HepG2 (cell line): ENCODE data around the gene C2orf74. TPM values are rescaled to one million over a fixed set of nuclear protein-coding genes. Genes with fewer than 3 reads are reported as not detected.

Source experiments
- ATAC-seq: fragments of 200-7000 bp; cut with Tn5 transposase; 3 replicates; pipeline ENCODE4 v1.9.1; 2020; ENCODE audit warnings: mild to moderate bottlenecking, moderate library complexity
- BruUV-seq: library from RNA; stranded (reverse); fragments of 400-500 nt; replicated peaks from 2 replicates; lab custom pipeline; 2021; lab: Mats Ljungman, UMichigan
- CTCF ChIA-PET: fragments of 300-600 bp; formaldehyde crosslinking; extraction: SDS; loops from one replicate; lab custom pipeline; 2021; ENCODE audit warnings: low total read pairs, inconsistent platforms, low intra/inter-chr PET ratio; lab: Yijun Ruan, JAX
- POLR2A ChIA-PET: fragments of 350-600 bp; sonication (Branson Sonifier 250); formaldehyde crosslinking; loops from one replicate; lab custom pipeline; 2020; ENCODE audit warnings: antibody characterized with exemption, inconsistent platforms; lab: Yijun Ruan, JAX
- DNase-seq: peaks from one replicate; pipeline ENCODE4 v3.0.0-alpha.2; 2015; ENCODE audit warnings: low spot score
- FAIRE-seq: peaks from 3 replicates; lab custom pipeline; 2011; peaks lifted over from hg19 to GRCh38; lab: Jason Lieb, UNC
- H2AFZ ChIP-seq: one replicate; pipeline ENCODE4 v1.6.1; 2011; ENCODE audit warnings: low read length, inconsistent platforms
- H3K27ac ChIP-seq: fragments of 300-600 bp; 3 replicates; pipeline ENCODE4 v1.8.0; 2011; ENCODE audit warnings: mixed run types, mild to moderate bottlenecking, mixed read lengths, low read length, inconsistent platforms; ENCODE audit not compliant: insufficient read depth; ENCODE audit errors: extremely low read length
- H3K27me3 ChIP-seq, 2 experiments: fragments of 200-600 bp in 1 of 2; 2 replicates in 1 of 2; 3 replicates in 1 of 2; pipeline versions ENCODE4 v1.6.0 to v1.8.0; 2011; ENCODE audit warnings: low read length in 2 of 2, mild to moderate bottlenecking in 2 of 2, moderate library complexity in 2 of 2, inconsistent platforms in 1 of 2; ENCODE audit not compliant: insufficient read depth in 2 of 2, control insufficient read depth in 1 of 2
- H3K36me3 ChIP-seq, 2 experiments: fragments of 200-600 bp in 1 of 2; replicated peaks in 1 of 2; 2 replicates in 1 of 2; 3 replicates in 1 of 2; pipeline versions ENCODE4 v1.5.1 to v1.8.0; 2011; ENCODE audit warnings: low read length in 2 of 2, inconsistent platforms in 1 of 2; ENCODE audit not compliant: insufficient read depth in 2 of 2, control insufficient read depth in 1 of 2
- H3K4me1 ChIP-seq: 2 replicates; pipeline ENCODE4 v1.5.1; 2012; ENCODE audit warnings: low read length, inconsistent platforms; ENCODE audit not compliant: insufficient read depth
- H3K4me2 ChIP-seq: 2 replicates; pipeline ENCODE4 v1.6.0; 2011; ENCODE audit warnings: low read depth, low read length, inconsistent platforms
- H3K4me3 ChIP-seq, 3 experiments: fragments of 200-600 bp in 1 of 3; sonication (generic), shearing (Covaris generic) in 1 of 3; replicated peaks in 1 of 3; 2 replicates each; pipeline ENCODE4 v1.5.1; 2011 to 2016; ENCODE audit warnings: low read length in 3 of 3, inconsistent platforms in 2 of 3, low read depth in 2 of 3, mild to moderate bottlenecking in 2 of 3, control low read depth in 1 of 3, mixed read lengths in 1 of 3; ENCODE audit not compliant: insufficient read depth in 1 of 3
- H3K79me2 ChIP-seq: one replicate; pipeline ENCODE4 v1.6.1; 2011; ENCODE audit warnings: low read length, inconsistent platforms; ENCODE audit not compliant: insufficient read depth
- H3K9ac ChIP-seq: 2 replicates; pipeline ENCODE4 v1.6.0; 2011; ENCODE audit warnings: mild to moderate bottlenecking, low read depth, low read length, inconsistent platforms; ENCODE audit not compliant: insufficient read depth
- H3K9me3 ChIP-seq: 2 replicates; pipeline ENCODE4 v1.5.1; 2012; ENCODE audit warnings: mild to moderate bottlenecking, low read length
- H4K20me1 ChIP-seq: 2 replicates; pipeline ENCODE4 v1.6.0; 2011; ENCODE audit warnings: inconsistent platforms, mild to moderate bottlenecking, low read length, moderate library complexity; ENCODE audit not compliant: insufficient read depth
- MTF2 ChIP-seq: sonication (generic); formaldehyde crosslinking; IDR thresholded peaks from 2 replicates; pipeline ENCODE4 v1.5.0; 2020; ENCODE audit warnings: missing genetic modification reagents, borderline replicate concordance
- NAIF1 ChIP-seq: sonication (generic); formaldehyde crosslinking; IDR thresholded peaks from 2 replicates; pipeline ENCODE4 v1.5.0; 2020; ENCODE audit warnings: mild to moderate bottlenecking, missing genetic modification reagents, borderline replicate concordance
- SALL1 ChIP-seq: sonication (generic); formaldehyde crosslinking; IDR thresholded peaks from 2 replicates; pipeline ENCODE4 v1.8.0; 2022; ENCODE audit warnings: mild to moderate bottlenecking, missing genetic modification reagents
- TBX3 ChIP-seq: fragments of 450-650 bp; IDR thresholded peaks from 2 replicates; pipeline ENCODE4 v1.6.1; 2017; ENCODE audit warnings: antibody characterized with exemption, mild to moderate bottlenecking, inconsistent platforms, borderline replicate concordance
- ZNF180 ChIP-seq: sonication (generic); formaldehyde crosslinking; IDR thresholded peaks from 2 replicates; pipeline ENCODE4 v1.4.0; 2020; ENCODE audit warnings: low read depth, missing genetic modification reagents, borderline replicate concordance
- ZNF20 ChIP-seq: sonication (generic); formaldehyde crosslinking; IDR thresholded peaks from 2 replicates; pipeline ENCODE4 v1.4.0; 2020; ENCODE audit warnings: mild to moderate bottlenecking, moderate library complexity, missing genetic modification reagents
- ZNF780A ChIP-seq: sonication (generic); formaldehyde crosslinking; IDR thresholded peaks from 2 replicates; pipeline ENCODE4 v1.8.0; 2022; ENCODE audit warnings: mild to moderate bottlenecking, missing genetic modification reagents, moderate library complexity
- ZNF879 ChIP-seq: sonication (generic); formaldehyde crosslinking; IDR thresholded peaks from 2 replicates; pipeline ENCODE4 v1.8.1; 2023; ENCODE audit warnings: missing genetic modification reagents
- WGBS: methylation state at CpG from one replicate; pipeline ENCODE4 v1.1.6; 2017; ENCODE audit warnings: low lambda C conversion rate; 5-methylcytosine and 5-hydroxymethylcytosine counted together
- in situ Hi-C: cut with HindIII; loops from 2 replicates; pipeline ENCODE4 v1.10.0; 2017; ENCODE audit warnings: low pct_unique_long_range_greater_than_20kb; ENCODE audit not compliant: extremely low pct_ligation_motif_present
- intact Hi-C: fragments of 100-400 bp; cut with micrococcal nuclease; formaldehyde crosslinking; loops from one replicate; pipeline ENCODE4 v1.10.0; 2022; ENCODE audit not compliant: unreplicated experiment
- polyA plus RNA-seq, 8 experiments: library from polyadenylated mRNA; depleted of rRNA in 3 of 8; stranded (reverse) in 7 of 8; unstranded in 1 of 8; fragments of >200 nt; fragmentation: Illumina TruSeq in 4 of 8; extraction: Trizol in 4 of 8; gene quantifications; 2 replicates each; pipeline versions ENCODE4 v1.2.1 to v1.2.3, GENCODE V29; 2011 to 2016; ENCODE audit warnings: low read depth in 4 of 8, missing spikeins in 1 of 8, mixed read lengths in 1 of 8; ENCODE audit not compliant: insufficient read depth in 1 of 8
- total RNA-seq, 5 experiments: library from RNA; depleted of rRNA; stranded (reverse); fragments of >200 nt; fragmentation: Illumina TruSeq; extraction: Trizol; gene quantifications; 2 replicates each; pipeline ENCODE4 v1.2.3, GENCODE V29; 2016; ENCODE audit warnings: low read depth in 1 of 5

Gene C2orf74
- total and polyA plus RNA-seq, 2 of the 13 experiments (the other 11 are each of a cell fraction or from before 2014, with no cell fraction given): 10.6 to 13.8 TPM

DNA sequence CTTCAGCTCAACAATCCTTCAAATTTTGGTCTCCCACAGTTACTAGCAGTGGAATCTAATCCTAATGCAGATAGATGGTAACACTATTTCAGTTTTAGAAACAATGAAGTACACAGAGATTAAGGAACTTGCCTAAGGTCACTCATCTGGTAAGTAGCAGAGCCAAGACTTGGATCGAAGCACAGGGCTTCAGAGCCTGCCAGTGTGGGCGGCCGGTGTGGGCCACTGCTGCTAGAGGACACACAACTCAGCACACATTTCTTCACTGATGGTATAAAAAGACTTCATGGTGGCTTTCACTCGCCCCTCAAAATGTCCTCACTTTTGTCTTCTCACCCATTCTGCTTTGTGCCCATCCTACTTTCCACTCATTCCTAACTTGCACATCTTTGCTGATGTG is 11.1 kb downstream of the C2orf74 start (continued):
- TF ChIP-seq ZNF780A (CRISPR knock-in tag): no peak
- no peak for TF ChIP-seq NAIF1 (CRISPR knock-in tag)
- no peak for TF ChIP-seq ZNF180 (CRISPR knock-in tag)
- no peak for TF ChIP-seq ZNF20 (CRISPR knock-in tag)
- no peak for TF ChIP-seq ZNF879
- TF ChIP-seq, all 625 proteins: peak for 0

DNA sequence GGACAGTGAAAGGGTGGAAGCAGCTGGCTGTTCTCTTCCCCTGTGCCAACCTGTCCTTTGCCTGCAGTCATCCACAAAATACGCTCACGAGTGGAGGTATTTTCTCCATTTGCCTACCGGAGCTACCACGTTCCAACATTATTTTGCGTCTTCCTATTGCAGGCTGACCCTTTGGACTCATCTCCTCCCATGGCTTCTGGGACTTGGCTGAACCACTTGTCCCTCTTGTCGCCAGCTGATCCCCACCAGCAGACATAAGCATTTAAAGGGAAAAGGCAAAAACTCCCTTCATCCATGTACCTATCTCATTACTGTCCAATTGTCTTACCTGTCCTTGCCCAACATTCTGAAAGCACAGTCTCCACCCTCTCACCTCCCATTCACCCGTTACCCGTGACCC is 13.0 kb downstream of the C2orf74 start:
- in situ Hi-C loops (no loop called here), intact Hi-C loops (no loop called here)
- POLR2A ChIA-PET: interaction anchor here (1.5 kb wide), 1 partner anchor 11 kb away, joined by 4 read pairs; no protein-coding TSS in a partner anchor

More for the DNA sequence above, 13.0 kb downstream of the C2orf74 start:
- Histone ChIP-seq H3K4me3 (peak overlapping the region in 1 of 3 experiments; percentile 24; a peak in 2 of 6 replicates), H3K79me2 (peaks cover 25% of the 10 kb centered on the region), H3K4me2 (peak overlapping the region; percentile 55), H4K20me1 (no peaks in the 10 kb centered on the region), H2AFZ (peak overlapping the region; percentile 44), H3K9me3 (no peaks in the 10 kb centered on the region), H3K36me3 (peaks cover 0 to 7% of the 10 kb centered on the region in 2 experiments; a peak in 3 of 5 replicates), H3K27me3 (no peaks in the 10 kb centered on the region), H3K4me1 (peaks cover 43% of the 10 kb centered on the region), H3K27ac (no peak overlapping the region), H3K9ac (no peak overlapping the region)
- WGBS: 32% methylated on average over 8 of the region's 8 CpGs
- BruUV-seq: no TSS peak
- DNase-seq (no peak), ATAC-seq (no peak), FAIRE-seq (no peak)
- CTCF ChIA-PET: no interaction called here
- TF ChIP-seq MTF2 (no peak), SALL1 (CRISPR knock-in tag) (peak; percentile 11; the same call in 1 of the 2 replicates), TBX3 (no peak)
